Measurements from ENCODE around the gene TTI1. TPM values are rescaled to one million over a fixed set of nuclear protein-coding genes. Genes with fewer than 3 reads are reported as not detected.

TTI1 gene
- total RNA-seq, 1 experiment from 2014 or later, result 26.9 TPM

GRCh38 chr20:37977786-37978185 lies 55.5 kb downstream of the TTI1 start:
- DNase-seq (ENCODE audit: low read depth, low spot score) (no peak), ATAC-seq (no peak)
- BruUV-seq (replicated peaks), result no TSS peak
- H3K27me3 ChIP-seq (ENCODE audit: insufficient read depth, low read length), result no peaks in the 10 kb centered on the region
- intact Hi-C loops (cut with micrococcal nuclease), result no loop called here
- no peak overlapping the region for H2AFZ ChIP-seq (ENCODE audit: low read depth, low read length, poor library complexity, severe bottlenecking)
- H3K4me2 ChIP-seq (ENCODE audit: low read length), result no peak overlapping the region
- TF ChIP-seq REST (IDR thresholded peaks at IDR 0.05; ENCODE audit: low read depth) (no peak), FOSL1 (IDR thresholded peaks at IDR 0.05; ENCODE audit: low read depth) (no peak), SIN3A (IDR thresholded peaks at IDR 0.05; ENCODE audit: low read depth) (no peak), TCF7L2 (IDR thresholded peaks at IDR 0.05; ENCODE audit: borderline replicate concordance, extremely low read depth, insufficient read depth, insufficient read length) (no peak), EGR1 (IDR thresholded peaks at IDR 0.05; ENCODE audit: low read depth) (no peak)
- peaks cover 0 to 12% of the 10 kb centered on the region in 2 experiments; a peak in 2 of 4 replicates for H3K36me3 ChIP-seq (ENCODE audit: control insufficient read depth in 1 of 2, insufficient read depth in 2 of 2, low read length in 2 of 2)
- POLR2A ChIA-PET, result no interaction called here
- no peaks in the 10 kb centered on the region for H4K20me1 ChIP-seq (ENCODE audit: insufficient read depth)
- no peaks in the 10 kb centered on the region for H3K9me2 ChIP-seq (ENCODE audit: insufficient read depth)
- no peaks in the 10 kb centered on the region for H3K9me3 ChIP-seq (ENCODE audit: control insufficient read depth in 1 of 2, insufficient read depth in 1 of 2, low read depth in 1 of 2, low read length in 2 of 2)
- H3K4me3 ChIP-seq (replicated peaks in 1 of 2; ENCODE audit: low read depth in 1 of 2, low read length in 2 of 2), result no peak overlapping the region
- H3K4me1 ChIP-seq (ENCODE audit: control insufficient read depth in 1 of 2, insufficient read depth in 2 of 2, low read length in 2 of 2), result no peaks in the 10 kb centered on the region
- RAD21 ChIA-PET (ENCODE audit: low non-redundant PET in 1 of 2, low total read pairs in 2 of 2, uncharacterized antibody in 2 of 2, unreplicated experiment in 2 of 2), result no interaction called here
- CTCF ChIA-PET, result no interaction called here
- H3K27ac ChIP-seq (ENCODE audit: low read depth, low read length), result no peak overlapping the region
- H3K9ac ChIP-seq (ENCODE audit: low read length), result no peak overlapping the region
- no peaks in the 10 kb centered on the region for H3K79me2 ChIP-seq (ENCODE audit: insufficient read depth, low read length)

GRCh38 chr20:37977338-37977737 lies 55.9 kb downstream of the TTI1 start:
- POLR2A ChIA-PET, result no interaction called here
- BruUV-seq (replicated peaks), result no TSS peak

More at GRCh38 chr20:37977338-37977737, 55.9 kb downstream of the TTI1 start:
- H3K36me3 ChIP-seq (ENCODE audit: control insufficient read depth in 1 of 2, insufficient read depth in 2 of 2, low read length in 2 of 2), result peaks cover 0 to 8% of the 10 kb centered on the region in 2 experiments; a peak in 1 of 4 replicates
- no peak overlapping the region for H3K4me3 ChIP-seq (replicated peaks in 1 of 2; ENCODE audit: low read depth in 1 of 2, low read length in 2 of 2)
- H3K4me2 ChIP-seq (ENCODE audit: low read length), result no peak overlapping the region
- H3K9me3 ChIP-seq (ENCODE audit: control insufficient read depth in 1 of 2, insufficient read depth in 1 of 2, low read depth in 1 of 2, low read length in 2 of 2), result no peaks in the 10 kb centered on the region
- no peaks in the 10 kb centered on the region for H3K79me2 ChIP-seq (ENCODE audit: insufficient read depth, low read length)
- H3K27me3 ChIP-seq (ENCODE audit: insufficient read depth, low read length), result no peaks in the 10 kb centered on the region
- no peak overlapping the region for H3K27ac ChIP-seq (ENCODE audit: low read depth, low read length)
- intact Hi-C loops (cut with micrococcal nuclease), result no loop called here
- ATAC-seq, result no peak
- no peaks in the 10 kb centered on the region for H3K4me1 ChIP-seq (ENCODE audit: control insufficient read depth in 1 of 2, insufficient read depth in 2 of 2, low read length in 2 of 2)
- RAD21 ChIA-PET (ENCODE audit: low non-redundant PET in 1 of 2, low total read pairs in 2 of 2, uncharacterized antibody in 2 of 2, unreplicated experiment in 2 of 2), result no interaction called here
- H3K9me2 ChIP-seq (ENCODE audit: insufficient read depth), result no peaks in the 10 kb centered on the region
- H4K20me1 ChIP-seq (ENCODE audit: insufficient read depth), result no peaks in the 10 kb centered on the region
- DNase-seq (ENCODE audit: low read depth, low spot score), result no peak
- no peak overlapping the region for H3K9ac ChIP-seq (ENCODE audit: low read length)
- TF ChIP-seq SIN3A (IDR thresholded peaks at IDR 0.05; ENCODE audit: low read depth), result no peak
- TF ChIP-seq EZH2 (IDR thresholded peaks at IDR 0.05), result no peak
- TF ChIP-seq YY1 (IDR thresholded peaks at IDR 0.05; ENCODE audit: extremely low read depth, insufficient replicate concordance, low read depth, low read length), result no peak
- TF ChIP-seq ZFX (IDR thresholded peaks at IDR 0.05), result no peak
- H2AFZ ChIP-seq (ENCODE audit: low read depth, low read length, poor library complexity, severe bottlenecking), result no peak overlapping the region
- CTCF ChIA-PET, result no interaction called here
